Muscle of arm (tissue), 12 donors: Measurements from ENCODE around the gene CLEC4E. TPM values are rescaled to one million over a fixed set of nuclear protein-coding genes. Genes with fewer than 3 reads are reported as not detected.

ENCODE experiments used
- polyA plus RNA-seq, 12 donors: library from polyadenylated mRNA; unstranded; fragments of 120-200 nt; gene quantifications; one replicate each; pipeline ENCODE4 v1.2.1, GENCODE V29; 2013; ENCODE audit not compliant: insufficient read length in 12 of 12

CLEC4E gene
- polyA plus RNA-seq, 12 donors, result 0.21 to 0.90 (median 0.51) TPM; not detected in 8

Other genes with a start within 250 kb of the CLEC4E start
- not detected for gene CLEC6A, start 84.9 kb downstream of the CLEC4E start, polyA plus RNA-seq
- under 1 TPM in 1 of 12 donors, not detected in 11; 0.21 TPM for gene CLEC4D, start 27.4 kb downstream of the CLEC4E start, polyA plus RNA-seq
- gene AICDA, start 72.0 kb upstream of the CLEC4E start, polyA plus RNA-seq, result under 1 TPM in 10 of 12 donors, not detected in 2; 0.17 to 0.72 (median 0.39) TPM
- gene MFAP5, start 121.9 kb upstream of the CLEC4E start, polyA plus RNA-seq, result 100 to 1,000 TPM in 11 of 12 donors, not detected in 1; 111 to 209 (median 169) TPM
- 100 to 1,000 TPM in 5 of 12 donors, 10 to 100 TPM in 6, not detected in 1; 62.0 to 142 (median 97.8) TPM for gene RIMKLB, start 157.1 kb upstream of the CLEC4E start, polyA plus RNA-seq